GM08714 (cell line): Measurements from ENCODE around the gene TOP2A.

Source experiments
- H3K4me3 ChIP-seq: fragments of 200-500 bp; sonication (Bioruptor generic); 2 replicates; pipeline ENCODE4 v1.5.1; 2014; ENCODE audit warnings: mild to moderate bottlenecking, low read length, inconsistent platforms
- ZNF274 ChIP-seq: IDR thresholded peaks from 2 replicates; pipeline ENCODE4 v1.6.1; 2012; ENCODE audit warnings: mild to moderate bottlenecking, low read depth, low read length

Gene TOP2A

GRCh38 chr17:40358323-40359038 lies 59.2 kb downstream of the TOP2A start:
- no peak for TF ChIP-seq ZNF274
- H3K4me3 ChIP-seq = no peak overlapping the region

GRCh38 chr17:40356990-40357881 lies 60.5 kb downstream of the TOP2A start:
- H3K4me3 ChIP-seq = no peak overlapping the region
- no peak for TF ChIP-seq ZNF274

GRCh38 chr17:40355804-40356758 lies 61.6 kb downstream of the TOP2A start:
- TF ChIP-seq ZNF274 = no peak
- H3K4me3 ChIP-seq = no peak overlapping the region

GRCh38 chr17:40355123-40355803 lies 62.4 kb downstream of the TOP2A start:
- no peak for TF ChIP-seq ZNF274
- H3K4me3 ChIP-seq = no peak overlapping the region

- no peak for TF ChIP-seq ZNF274
Measured at GRCh38 chr17:40354221-40355122, 63.2 kb downstream of the TOP2A start.

GRCh38 chr17:40352779-40353394 lies 64.8 kb downstream of the TOP2A start:
- no peak for TF ChIP-seq ZNF274
- H3K4me3 ChIP-seq = no peak overlapping the region

More at GRCh38 chr17:40354221-40355122, 63.2 kb downstream of the TOP2A start:
- H3K4me3 ChIP-seq = no peak overlapping the region

GRCh38 chr17:40352237-40352778 lies 65.4 kb downstream of the TOP2A start:
- H3K4me3 ChIP-seq = no peak overlapping the region
- no peak for TF ChIP-seq ZNF274

- no peak for TF ChIP-seq ZNF274
- no peak overlapping the region for H3K4me3 ChIP-seq
Measured at GRCh38 chr17:40351359-40352236, 66.1 kb downstream of the TOP2A start.

- no peak overlapping the region for H3K4me3 ChIP-seq
- TF ChIP-seq ZNF274 = no peak
Measured at GRCh38 chr17:40350689-40351358, 66.9 kb downstream of the TOP2A start.

GRCh38 chr17:40349895-40350688 lies 67.6 kb downstream of the TOP2A start:
- no peak overlapping the region for H3K4me3 ChIP-seq
- TF ChIP-seq ZNF274 = no peak
